Fibroblast of lung (primary cell): ENCODE data around the gene MYH15. TPM values are rescaled to one million over a fixed set of nuclear protein-coding genes. Genes with fewer than 3 reads are reported as not detected.

ENCODE experiments used
- DNase-seq, 2 donors: peaks; one replicate each; pipeline versions ENCODE4 v3.0.0 to v3.0.0-alpha.2; 2010; ENCODE audit warnings: low read depth in 2 of 2
- H2AFZ ChIP-seq: 2 replicates; pipeline ENCODE4 v1.5.1; 2012; ENCODE audit warnings: low read length, control low read depth, inconsistent platforms
- H3K27ac ChIP-seq: 2 replicates; pipeline ENCODE4 v1.5.1; 2011; ENCODE audit warnings: low read length, control low read depth; ENCODE audit not compliant: insufficient read depth
- H3K27me3 ChIP-seq: 2 replicates; pipeline ENCODE4 v1.5.1; 2011; ENCODE audit warnings: mild to moderate bottlenecking, low read length; ENCODE audit not compliant: control insufficient read depth, insufficient read depth
- H3K36me3 ChIP-seq: 2 replicates; pipeline ENCODE4 v1.5.1; 2011; ENCODE audit warnings: low read length; ENCODE audit not compliant: control insufficient read depth, insufficient read depth
- H3K4me1 ChIP-seq: 2 replicates; pipeline ENCODE4 v1.5.1; 2011; ENCODE audit warnings: low read length; ENCODE audit not compliant: control insufficient read depth, insufficient read depth; ENCODE audit errors: extremely low read depth
- H3K4me2 ChIP-seq: 2 replicates; pipeline ENCODE4 v1.5.1; 2011; ENCODE audit warnings: low read length, control low read depth; ENCODE audit not compliant: insufficient read depth; ENCODE audit errors: extremely low read depth
- H3K4me3 ChIP-seq, 4 experiments: fragments of 200-600 bp in 1 of 4; sonication (generic) in 1 of 4; replicated peaks in 1 of 4; 2 replicates each; pipeline ENCODE4 v1.5.1; 2011 to 2016; ENCODE audit warnings: low read length in 4 of 4, low read depth in 3 of 4, mild to moderate bottlenecking in 3 of 4, control low read depth in 2 of 4, inconsistent platforms in 1 of 4, mixed read lengths in 1 of 4; ENCODE audit not compliant: insufficient read depth in 1 of 4; ENCODE audit errors: control extremely low read depth in 1 of 4
- H3K79me2 ChIP-seq: 2 replicates; pipeline ENCODE4 v1.5.1; 2012; ENCODE audit warnings: mild to moderate bottlenecking, low read length, inconsistent platforms; ENCODE audit not compliant: control insufficient read depth, insufficient read depth
- H3K9ac ChIP-seq: 2 replicates; pipeline ENCODE4 v1.5.1; 2011; ENCODE audit warnings: mild to moderate bottlenecking, low read length, control low read depth; ENCODE audit not compliant: insufficient read depth
- H3K9me3 ChIP-seq: 2 replicates; pipeline ENCODE4 v1.5.1; 2012; ENCODE audit warnings: low read depth, low read length; ENCODE audit not compliant: control insufficient read depth, insufficient read depth
- H4K20me1 ChIP-seq: 2 replicates; pipeline ENCODE4 v1.5.1; 2011; ENCODE audit warnings: low read length; ENCODE audit not compliant: control insufficient read depth, insufficient read depth; ENCODE audit errors: extremely low read depth
- CTCF ChIP-seq, 2 donors: IDR thresholded peaks in 1 of 2; conservative IDR thresholded peaks in 1 of 2; 1 replicate in 1 of 2; 2 replicates in 1 of 2; pipeline ENCODE4 v1.5.1; 2011 to 2012; ENCODE audit warnings: low read length in 2 of 2, control low read depth in 1 of 2, inconsistent platforms in 1 of 2, low read depth in 1 of 2, mild to moderate bottlenecking in 1 of 2
- EZH2 ChIP-seq: IDR thresholded peaks from 2 replicates; pipeline ENCODE4 v1.5.1; 2012; ENCODE audit warnings: low read length, control low read depth, mild to moderate bottlenecking; ENCODE audit errors: missing control alignments
- polyA plus RNA-seq, 2 donors: library from polyadenylated mRNA; depleted of rRNA in 1 of 2; stranded (reverse) in 1 of 2; unstranded in 1 of 2; fragments of >200 nt; gene quantifications; 2 replicates each; pipeline ENCODE4 v1.2.1, GENCODE V29; 2011 to 2012; ENCODE audit warnings: missing spikeins in 1 of 2
- total RNA-seq: library from RNA; depleted of rRNA; stranded (reverse); fragments of >200 nt; gene quantifications from 2 replicates; pipeline ENCODE4 v1.2.1, GENCODE V29; 2014

MYH15 gene
- total and polyA plus RNA-seq, 2 donors (not counting 1 experiment from before 2014, with no cell fraction given) = 0.05 to 0.17 TPM

GRCh38 chr3:108406661-108407206 lies 103.7 kb downstream of the MYH15 start:
- no peak overlapping the region for H3K27ac ChIP-seq
- H3K79me2 ChIP-seq = no peaks in the 10 kb centered on the region
- no peak overlapping the region for H2AFZ ChIP-seq
- no peaks in the 10 kb centered on the region for H3K27me3 ChIP-seq
- no peak for TF ChIP-seq EZH2
- peak; percentile 42 to 62 for TF ChIP-seq CTCF (conservative IDR thresholded peaks at IDR 0.05 in 1 of 2, IDR thresholded peaks at IDR 0.05 in 1 of 2; ENCODE audit: low read depth in 1 of 2, low read length in 2 of 2)
- no peak overlapping the region for H3K4me2 ChIP-seq
- H3K9ac ChIP-seq = no peak overlapping the region
- no peak overlapping the region for H3K4me3 ChIP-seq
- peak; percentile 39 to 67 for DNase-seq
- no peaks in the 10 kb centered on the region for H3K9me3 ChIP-seq
- no peaks in the 10 kb centered on the region for H4K20me1 ChIP-seq
- H3K36me3 ChIP-seq = no peaks in the 10 kb centered on the region
- no peaks in the 10 kb centered on the region for H3K4me1 ChIP-seq

GRCh38 chr3:108406063-108406660 lies 104.2 kb downstream of the MYH15 start:
- no peak overlapping the region for H3K4me3 ChIP-seq
- no peak overlapping the region for H3K27ac ChIP-seq
- no peak overlapping the region for H3K4me2 ChIP-seq
- H4K20me1 ChIP-seq = no peaks in the 10 kb centered on the region
- peak; percentile 33 to 55 for DNase-seq
- H3K9ac ChIP-seq = no peak overlapping the region
- H3K9me3 ChIP-seq = no peaks in the 10 kb centered on the region
- no peaks in the 10 kb centered on the region for H3K27me3 ChIP-seq
- no peaks in the 10 kb centered on the region for H3K4me1 ChIP-seq
- H3K36me3 ChIP-seq = no peaks in the 10 kb centered on the region
- TF ChIP-seq EZH2 (no peak), CTCF (conservative IDR thresholded peaks at IDR 0.05 in 1 of 2, IDR thresholded peaks at IDR 0.05 in 1 of 2; ENCODE audit: low read depth in 1 of 2, low read length in 2 of 2) (no peak)
- no peaks in the 10 kb centered on the region for H3K79me2 ChIP-seq
- H2AFZ ChIP-seq = no peak overlapping the region

DNA sequence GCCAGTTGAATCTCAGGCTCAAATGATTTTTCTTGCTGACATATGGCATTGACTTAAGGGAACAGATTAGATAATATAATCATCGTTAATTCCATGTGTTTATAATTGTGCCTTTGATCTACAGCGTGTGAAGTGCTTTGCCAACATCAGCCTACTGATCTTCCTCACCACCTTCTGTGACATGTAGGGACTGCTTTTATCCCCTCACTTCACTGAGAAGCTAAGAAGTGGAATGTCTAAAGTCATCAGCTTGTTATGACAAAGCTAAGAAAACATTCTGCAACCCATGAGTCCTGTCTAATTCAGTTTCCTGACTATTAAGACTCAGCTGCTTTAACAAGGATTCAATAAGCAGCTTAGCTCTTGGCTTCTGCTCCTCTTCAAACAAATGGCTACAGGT lies 106.0 kb downstream of the MYH15 start:
- Histone ChIP-seq H3K27me3 (no peaks in the 10 kb centered on the region), H4K20me1 (no peaks in the 10 kb centered on the region), H3K4me3 (no peak overlapping the region), H3K9ac (no peak overlapping the region), H2AFZ (no peak overlapping the region), H3K4me2 (no peak overlapping the region), H3K4me1 (no peaks in the 10 kb centered on the region), H3K9me3 (no peaks in the 10 kb centered on the region), H3K36me3 (no peaks in the 10 kb centered on the region), H3K79me2 (no peaks in the 10 kb centered on the region), H3K27ac (no peak overlapping the region)
- peak in 1 of 2 donors; percentile 41 for DNase-seq
- TF ChIP-seq EZH2 = no peak
- no peak for TF ChIP-seq CTCF (conservative IDR thresholded peaks at IDR 0.05 in 1 of 2, IDR thresholded peaks at IDR 0.05 in 1 of 2; ENCODE audit: low read depth in 1 of 2, low read length in 2 of 2)
